Measurements from ENCODE around the gene CYB5A. TPM values are rescaled to one million over a fixed set of nuclear protein-coding genes. Genes with fewer than 3 reads are reported as not detected.

The CYB5A gene
- total and polyA plus RNA-seq, 2 donors, result 84.3 to 220 TPM

- Histone ChIP-seq H3K4me1 (ENCODE audit: insufficient read depth) (no peaks in the 10 kb centered on the region), H3K27ac (ENCODE audit: low read depth) (no peak overlapping the region), H3K4me3 (ENCODE audit: low read depth, low read length) (no peak overlapping the region), H3K36me3 (ENCODE audit: insufficient read depth) (no peaks in the 10 kb centered on the region)
- no peak for DNase-seq (ENCODE audit: extremely low spot score)
- 91% methylated on average over 10 of the region's 10 CpGs for WGBS
These were observed 72.7 kb downstream of the CYB5A start for GRCh38 chr18:74219056-74219455.

- Histone ChIP-seq H3K4me3 (ENCODE audit: low read depth, low read length) (no peak overlapping the region), H3K4me1 (ENCODE audit: insufficient read depth) (no peaks in the 10 kb centered on the region), H3K36me3 (ENCODE audit: insufficient read depth) (no peaks in the 10 kb centered on the region), H3K27ac (ENCODE audit: low read depth) (no peak overlapping the region)
- DNase-seq (ENCODE audit: extremely low spot score), result no peak
- WGBS, result 65% methylated on average over 7 of the region's 7 CpGs
These were observed 74.2 kb downstream of the CYB5A start for GRCh38 chr18:74217476-74218143.

GRCh38 chr18:74216661-74217110 lies 75.1 kb downstream of the CYB5A start:
- Histone ChIP-seq H3K36me3 (ENCODE audit: insufficient read depth) (no peaks in the 10 kb centered on the region), H3K4me1 (ENCODE audit: insufficient read depth) (no peaks in the 10 kb centered on the region), H3K27ac (ENCODE audit: low read depth) (no peak overlapping the region), H3K4me3 (ENCODE audit: low read depth, low read length) (no peak overlapping the region)
- WGBS, result 84% methylated on average over 3 of the region's 3 CpGs
- DNase-seq (ENCODE audit: extremely low spot score), result no peak

- Histone ChIP-seq H3K27ac (ENCODE audit: low read depth) (no peak overlapping the region), H3K36me3 (ENCODE audit: insufficient read depth) (no peaks in the 10 kb centered on the region), H3K4me1 (ENCODE audit: insufficient read depth) (no peaks in the 10 kb centered on the region), H3K4me3 (ENCODE audit: low read depth, low read length) (no peak overlapping the region)
- DNase-seq (ENCODE audit: extremely low spot score), result no peak
- 36% methylated on average over 1 of the region's 1 CpG for WGBS
These were observed 75.9 kb downstream of the CYB5A start for GRCh38 chr18:74215863-74216262.

GRCh38 chr18:74213429-74213828 lies 78.3 kb downstream of the CYB5A start:
- DNase-seq (ENCODE audit: extremely low spot score), result no peak
- Histone ChIP-seq H3K27ac (ENCODE audit: low read depth) (no peak overlapping the region), H3K4me1 (ENCODE audit: insufficient read depth) (no peaks in the 10 kb centered on the region), H3K4me3 (ENCODE audit: low read depth, low read length) (no peak overlapping the region), H3K36me3 (ENCODE audit: insufficient read depth) (no peaks in the 10 kb centered on the region)
- 60% methylated on average over 3 of the region's 3 CpGs for WGBS

- Histone ChIP-seq H3K4me1 (ENCODE audit: insufficient read depth) (no peaks in the 10 kb centered on the region), H3K27ac (ENCODE audit: low read depth) (no peak overlapping the region)
- WGBS, result 85% methylated on average over 5 of the region's 5 CpGs
These were observed 87.1 kb downstream of the CYB5A start for GRCh38 chr18:74204526-74205152.

GRCh38 chr18:74203811-74204210 lies 88.0 kb downstream of the CYB5A start:
- WGBS, result 55% methylated on average over 7 of the region's 7 CpGs
- no peaks in the 10 kb centered on the region for H3K4me1 ChIP-seq (ENCODE audit: insufficient read depth)
- no peak overlapping the region for H3K4me3 ChIP-seq (ENCODE audit: low read depth, low read length)
- no peak overlapping the region for H3K27ac ChIP-seq (ENCODE audit: low read depth)
- no peaks in the 10 kb centered on the region for H3K36me3 ChIP-seq (ENCODE audit: insufficient read depth)
- DNase-seq (ENCODE audit: extremely low spot score), result no peak

More at GRCh38 chr18:74204526-74205152, 87.1 kb downstream of the CYB5A start:
- DNase-seq (ENCODE audit: extremely low spot score), result no peak
- Histone ChIP-seq H3K4me3 (ENCODE audit: low read depth, low read length) (no peak overlapping the region), H3K36me3 (ENCODE audit: insufficient read depth) (no peaks in the 10 kb centered on the region)

Small RNAs within 50 kb of the gene (small RNA-seq; reads per million reads assigned to genes)
- not detected for gene RN7SL551P

Other genes starting within 250 kb of the CYB5A start
- gene FBXO15, start 144.1 kb downstream of the CYB5A start, total RNA-seq, result 1.1 TPM
- 0.38 TPM for gene FBXO15, start 144.1 kb downstream of the CYB5A start, polyA plus RNA-seq
- 26.7 TPM for gene TIMM21, start 143.4 kb downstream of the CYB5A start, total RNA-seq
- 37.0 TPM for gene TIMM21, start 143.4 kb downstream of the CYB5A start, polyA plus RNA-seq
- not detected for gene C18orf63, start 23.9 kb upstream of the CYB5A start, total RNA-seq
- gene C18orf63, start 23.9 kb upstream of the CYB5A start, polyA plus RNA-seq, result not detected
- 1.6 TPM for gene DIPK1C, start 165.3 kb upstream of the CYB5A start, total RNA-seq
- 0.22 TPM for gene DIPK1C, start 165.3 kb upstream of the CYB5A start, polyA plus RNA-seq
- gene CNDP2, start 204.4 kb upstream of the CYB5A start, total RNA-seq, result 44.0 TPM
- gene CNDP2, start 204.4 kb upstream of the CYB5A start, polyA plus RNA-seq, result 72.3 TPM
- gene CNDP1, start 242.5 kb upstream of the CYB5A start, total RNA-seq, result 0.16 TPM
- 0.20 TPM for gene CNDP1, start 242.5 kb upstream of the CYB5A start, polyA plus RNA-seq

Measured in urinary bladder (tissue), 4 donors.